IPS-20b (cell line): Measurements from ENCODE around the gene KLHL5.
A peak's percentile ranks its signal among the peaks of the same experiment; 100 is the strongest.

Source experiments
- H3K27ac ChIP-seq: one replicate; pipeline ENCODE4 v1.5.1; 2013; ENCODE audit warnings: low read length
- H3K27me3 ChIP-seq: 2 replicates; pipeline ENCODE4 v1.6.1; 2013; ENCODE audit warnings: mild to moderate bottlenecking, low read length, inconsistent platforms; ENCODE audit not compliant: insufficient read depth
- H3K36me3 ChIP-seq: 2 replicates; pipeline ENCODE4 v1.6.1; 2013; ENCODE audit warnings: low read depth, mild to moderate bottlenecking, inconsistent platforms, low read length, moderate library complexity; ENCODE audit not compliant: insufficient read depth
- H3K4me1 ChIP-seq: 2 replicates; pipeline ENCODE4 v1.6.1; 2013; ENCODE audit warnings: mild to moderate bottlenecking, control low read depth, inconsistent platforms, low read length, moderate library complexity; ENCODE audit not compliant: insufficient read depth
- H3K4me3 ChIP-seq: 2 replicates; pipeline ENCODE4 v1.5.1; 2013; ENCODE audit warnings: mild to moderate bottlenecking, low read length, inconsistent platforms
- H3K9ac ChIP-seq: 2 replicates; pipeline ENCODE4 v1.6.1; 2013; ENCODE audit warnings: low read depth, mild to moderate bottlenecking, inconsistent platforms, low read length, moderate library complexity
- H3K9me3 ChIP-seq: 2 replicates; pipeline ENCODE4 v1.6.1; 2013; ENCODE audit warnings: mild to moderate bottlenecking, low read depth, low read length, inconsistent platforms; ENCODE audit not compliant: insufficient read depth

KLHL5 gene

DNA sequence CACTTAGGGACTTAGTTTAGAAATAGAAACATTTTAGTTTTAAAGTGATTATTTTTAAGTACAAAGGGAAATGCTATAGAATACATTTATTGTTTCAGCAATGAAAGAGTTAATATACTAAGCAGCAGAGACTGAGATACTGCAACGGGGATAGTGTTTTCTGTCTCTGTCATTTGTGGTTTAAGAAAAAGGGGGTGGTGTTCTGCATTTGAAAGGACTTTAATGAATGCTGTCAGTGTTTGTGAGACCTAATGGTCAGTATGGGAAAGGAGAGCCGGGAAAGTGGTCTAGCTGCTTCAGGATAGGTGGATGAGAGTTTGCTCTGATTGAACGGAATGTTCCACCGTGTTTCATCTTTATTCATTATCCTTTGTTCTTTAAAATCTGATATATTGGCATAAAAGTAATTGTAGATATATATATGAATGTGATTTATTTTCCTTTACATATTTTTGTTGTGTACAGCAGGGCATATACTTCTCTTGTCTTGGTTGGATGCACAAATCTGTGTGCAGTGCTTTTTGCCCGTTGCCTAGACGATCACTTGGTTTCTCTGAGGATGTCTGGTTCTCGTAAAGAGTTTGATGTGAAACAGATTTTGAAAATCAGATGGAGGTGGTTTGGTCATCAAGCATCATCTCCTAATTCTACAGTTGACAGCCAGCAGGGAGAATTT is at the start of gene KLHL5:
TSS of gene KLHL5 (plus strand) at position 139 of the 676 bp plus-strand sequence. CDS start at position 560, 421 bp downstream.
- no peaks in the 10 kb centered on the region for H3K9me3 ChIP-seq
- H3K36me3 ChIP-seq = no peaks in the 10 kb centered on the region
- no peak within 1 kb of the TSS for H3K9ac ChIP-seq
- H3K27ac ChIP-seq = no peak within 1 kb of the TSS
- H3K4me3 ChIP-seq = peak within 1 kb of the TSS; percentile 36
- H3K4me1 ChIP-seq = peaks cover 15% of the 10 kb centered on the region
- no peaks in the 10 kb centered on the region for H3K27me3 ChIP-seq

- Histone ChIP-seq H3K9ac (no peak overlapping the region), H3K27ac (no peak overlapping the region), H3K4me1 (no peaks in the 10 kb centered on the region), H3K4me3 (no peak overlapping the region), H3K27me3 (no peaks in the 10 kb centered on the region), H3K9me3 (no peaks in the 10 kb centered on the region), H3K36me3 (no peaks in the 10 kb centered on the region)
Measured at GRCh38 chr4:39014028-39014427, 48.0 kb upstream of the KLHL5 start.

GRCh38 chr4:39020130-39020529 is 41.9 kb upstream of the KLHL5 start:
- no peak overlapping the region for H3K4me3 ChIP-seq
- H3K27me3 ChIP-seq = no peaks in the 10 kb centered on the region
- no peak overlapping the region for H3K9ac ChIP-seq
- no peaks in the 10 kb centered on the region for H3K4me1 ChIP-seq
- H3K9me3 ChIP-seq = no peaks in the 10 kb centered on the region
- H3K27ac ChIP-seq = no peak overlapping the region
- H3K36me3 ChIP-seq = no peaks in the 10 kb centered on the region

DNA sequence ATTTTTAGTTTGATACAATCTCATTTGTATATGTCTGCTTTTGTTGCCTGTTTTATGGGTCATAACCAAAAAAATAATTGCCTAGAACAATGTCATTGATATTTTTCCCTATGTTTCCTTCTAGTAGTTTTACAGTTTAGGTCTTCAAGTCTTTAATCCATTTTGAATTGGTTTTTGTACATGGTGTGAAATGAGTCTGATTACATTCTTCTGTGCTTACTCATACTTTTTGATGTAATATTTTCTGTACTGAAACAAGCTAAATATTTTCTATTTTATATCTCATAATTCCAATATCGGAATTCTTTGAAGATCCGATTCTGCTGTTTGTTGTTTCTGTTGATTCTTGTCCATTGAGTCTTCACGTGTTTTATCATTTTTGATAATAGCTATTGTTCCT is 40.4 kb upstream of the KLHL5 start:
- Histone ChIP-seq H3K4me3 (no peak overlapping the region), H3K27ac (no peak overlapping the region), H3K9me3 (no peaks in the 10 kb centered on the region), H3K27me3 (no peaks in the 10 kb centered on the region), H3K36me3 (no peaks in the 10 kb centered on the region), H3K9ac (no peak overlapping the region), H3K4me1 (no peaks in the 10 kb centered on the region)

DNA sequence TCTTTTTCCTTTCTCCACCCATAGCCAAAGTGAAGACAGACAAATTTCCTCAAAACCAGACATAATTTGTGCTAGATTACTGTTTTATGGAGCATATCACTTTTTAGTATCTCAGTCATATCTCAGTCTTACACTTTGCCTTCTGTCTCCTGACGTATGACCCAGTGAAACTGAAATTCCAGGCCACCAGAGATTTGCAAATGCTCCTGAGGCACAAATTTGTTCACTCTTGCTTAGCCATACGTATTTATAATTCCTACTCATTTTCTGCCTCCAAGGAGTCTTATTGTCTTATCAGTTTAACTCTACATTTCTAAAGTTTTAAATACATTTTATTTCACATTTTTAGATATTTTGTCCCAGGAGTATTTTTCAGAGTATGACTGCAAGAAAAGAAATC is 39.8 kb upstream of the KLHL5 start:
- Histone ChIP-seq H3K36me3 (no peaks in the 10 kb centered on the region), H3K4me1 (no peaks in the 10 kb centered on the region), H3K9ac (no peak overlapping the region), H3K27me3 (no peaks in the 10 kb centered on the region), H3K4me3 (no peak overlapping the region), H3K27ac (no peak overlapping the region), H3K9me3 (no peaks in the 10 kb centered on the region)

DNA sequence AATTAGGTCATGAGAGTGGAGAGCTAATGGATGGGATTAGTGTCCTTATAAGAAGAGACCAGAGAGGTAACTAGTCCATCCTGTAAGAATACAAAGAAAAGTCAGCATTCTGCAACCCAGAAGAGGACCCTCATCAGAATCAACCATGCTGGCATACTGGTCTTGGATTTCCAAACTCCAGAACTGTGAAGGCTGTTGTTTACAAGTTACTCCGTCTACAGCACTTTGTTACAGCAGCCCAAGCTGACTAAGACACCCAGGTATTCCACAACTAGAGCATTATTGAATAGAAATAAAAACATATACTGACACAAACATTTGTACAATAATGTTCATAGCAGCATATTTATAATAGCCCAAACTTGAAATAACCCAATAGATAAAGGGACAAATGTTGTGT is 39.0 kb upstream of the KLHL5 start:
- Histone ChIP-seq H3K4me1 (no peaks in the 10 kb centered on the region), H3K9ac (no peak overlapping the region), H3K36me3 (no peaks in the 10 kb centered on the region), H3K27me3 (no peaks in the 10 kb centered on the region), H3K27ac (no peak overlapping the region), H3K9me3 (no peaks in the 10 kb centered on the region), H3K4me3 (no peak overlapping the region)

DNA sequence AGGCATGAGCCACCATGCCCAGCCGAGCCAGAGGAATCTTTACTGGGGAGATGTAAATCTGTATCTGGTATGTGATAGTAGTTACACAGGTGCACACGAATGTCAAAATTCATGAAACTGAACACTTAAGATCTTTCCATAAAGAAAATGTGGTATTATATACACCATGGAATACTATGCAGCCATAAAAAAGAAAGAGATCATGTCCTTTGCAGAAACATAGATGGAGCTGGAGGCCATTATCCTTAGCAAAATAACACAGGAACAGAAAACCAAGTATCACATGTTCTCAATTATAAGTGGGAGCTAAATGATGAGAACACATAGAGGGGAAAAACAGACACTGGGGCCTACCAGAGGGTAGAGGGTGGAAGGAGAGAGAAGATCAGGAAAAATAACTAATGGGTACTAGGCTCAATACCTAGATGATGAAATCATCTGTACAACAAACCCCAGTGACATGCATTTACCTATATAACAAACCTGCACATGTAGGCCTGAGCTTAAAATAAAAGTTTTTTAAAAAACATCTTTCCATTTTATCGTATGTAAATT is 37.6 kb upstream of the KLHL5 start:
- no peaks in the 10 kb centered on the region for H3K4me1 ChIP-seq
- no peaks in the 10 kb centered on the region for H3K9me3 ChIP-seq
- H3K4me3 ChIP-seq = no peak overlapping the region
- no peak overlapping the region for H3K27ac ChIP-seq
- H3K36me3 ChIP-seq = no peaks in the 10 kb centered on the region
- no peaks in the 10 kb centered on the region for H3K27me3 ChIP-seq
- H3K9ac ChIP-seq = no peak overlapping the region

GRCh38 chr4:39025552-39026085 is 36.4 kb upstream of the KLHL5 start:
- Histone ChIP-seq H3K27ac (no peak overlapping the region), H3K36me3 (no peaks in the 10 kb centered on the region), H3K4me1 (no peaks in the 10 kb centered on the region), H3K4me3 (no peak overlapping the region), H3K9me3 (no peaks in the 10 kb centered on the region), H3K9ac (no peak overlapping the region), H3K27me3 (no peaks in the 10 kb centered on the region)

DNA sequence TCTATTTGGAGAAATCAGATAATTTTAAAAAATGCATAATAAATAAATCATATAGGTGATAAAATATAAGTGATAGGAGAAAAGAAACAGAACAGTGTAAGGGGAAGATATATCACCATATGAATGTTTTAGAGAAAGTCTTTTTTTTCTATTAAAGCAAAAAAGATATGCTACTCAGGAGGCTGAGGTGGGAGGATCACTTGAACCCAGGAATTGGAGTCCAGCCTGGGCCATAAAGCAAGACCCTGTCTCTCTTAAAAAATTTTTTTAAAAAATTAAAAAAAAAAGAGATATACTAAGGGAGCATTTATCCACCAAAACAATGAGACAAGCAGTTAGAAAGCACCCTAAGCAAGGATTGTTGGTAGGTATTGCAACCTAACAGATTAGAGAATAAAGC is 35.9 kb upstream of the KLHL5 start:
- no peak overlapping the region for H3K9ac ChIP-seq
- no peak overlapping the region for H3K4me3 ChIP-seq
- no peaks in the 10 kb centered on the region for H3K4me1 ChIP-seq
- no peaks in the 10 kb centered on the region for H3K9me3 ChIP-seq
- no peak overlapping the region for H3K27ac ChIP-seq
- H3K27me3 ChIP-seq = no peaks in the 10 kb centered on the region
- no peaks in the 10 kb centered on the region for H3K36me3 ChIP-seq

- Histone ChIP-seq H3K9ac (no peak overlapping the region), H3K9me3 (no peaks in the 10 kb centered on the region), H3K4me3 (no peak overlapping the region), H3K27me3 (no peaks in the 10 kb centered on the region), H3K36me3 (no peaks in the 10 kb centered on the region), H3K27ac (no peak overlapping the region), H3K4me1 (no peaks in the 10 kb centered on the region)
Measured at GRCh38 chr4:39029752-39030694, 32.0 kb upstream of the KLHL5 start.

GRCh38 chr4:39030725-39031124 is 31.3 kb upstream of the KLHL5 start:
- no peaks in the 10 kb centered on the region for H3K36me3 ChIP-seq
- no peak overlapping the region for H3K27ac ChIP-seq
- H3K9ac ChIP-seq = no peak overlapping the region
- H3K27me3 ChIP-seq = no peaks in the 10 kb centered on the region
- no peak overlapping the region for H3K4me3 ChIP-seq
- no peaks in the 10 kb centered on the region for H3K4me1 ChIP-seq
- H3K9me3 ChIP-seq = no peaks in the 10 kb centered on the region
